GM19240 (cell line): ENCODE results near the gene ESD.

ENCODE experiments used
- DNase-seq: peaks from one replicate; pipeline ENCODE4 v3.0.0; 2011; ENCODE audit warnings: low spot score; ENCODE audit not compliant: insufficient read length

ESD gene

GRCh38 chr13:46747031-46747820 lies 49.7 kb downstream of the ESD start:
- no peak for DNase-seq

GRCh38 chr13:46745706-46746105 lies 51.3 kb downstream of the ESD start:
- DNase-seq: no peak

- DNase-seq: no peak
Measured at GRCh38 chr13:46745062-46745461, 51.9 kb downstream of the ESD start.

- no peak for DNase-seq
Measured at GRCh38 chr13:46743191-46743590, 53.8 kb downstream of the ESD start.

- DNase-seq: no peak
Measured at GRCh38 chr13:46739447-46740098, 57.4 kb downstream of the ESD start.

- DNase-seq: no peak
Measured at GRCh38 chr13:46738766-46739165, 58.2 kb downstream of the ESD start.

GRCh38 chr13:46738055-46738454 lies 58.9 kb downstream of the ESD start:
- no peak for DNase-seq

GRCh38 chr13:46736541-46737310 lies 60.2 kb downstream of the ESD start:
- no peak for DNase-seq

- DNase-seq: no peak
Measured at GRCh38 chr13:46735425-46735824, 61.5 kb downstream of the ESD start.

GRCh38 chr13:46731535-46731934 lies 65.4 kb downstream of the ESD start:
- DNase-seq: no peak

- DNase-seq: no peak
Measured at GRCh38 chr13:46728777-46729176, 68.2 kb downstream of the ESD start.

- DNase-seq: no peak
Measured at GRCh38 chr13:46726347-46726746, 70.6 kb downstream of the ESD start.
